PC-3 (cell line): ENCODE measurements around the gene LAMA5. TPM values are rescaled to one million over a fixed set of nuclear protein-coding genes. Genes with fewer than 3 reads are reported as not detected.

Experiments used
- ATAC-seq: fragments of 200-7000 bp; cut with Tn5 transposase; 2 replicates; pipeline ENCODE4 v1.9.1; 2020; ENCODE audit warnings: mild to moderate bottlenecking, moderate library complexity
- BruUV-seq: library from RNA; stranded (reverse); fragments of 400-500 nt; replicated peaks from 2 replicates; lab custom pipeline; 2021; lab: Mats Ljungman, UMichigan
- CTCF ChIA-PET: fragments of 300-600 bp; sonication (Branson Sonifier 250); formaldehyde crosslinking; loops from one replicate; lab custom pipeline; 2022; ENCODE audit warnings: antibody characterized with exemption; lab: Charles Lee
- POLR2A ChIA-PET: fragments of 300-600 bp; sonication (Branson Sonifier 250); formaldehyde crosslinking; loops from one replicate; lab custom pipeline; 2022; ENCODE audit warnings: antibody characterized with exemption; ENCODE audit not compliant: unreplicated experiment; lab: Charles Lee
- DNase-seq: peaks from one replicate; pipeline ENCODE4 v3.0.0-alpha.2; 2015
- H2AFZ ChIP-seq: fragments of 300-600 bp; sonication (generic); 2 replicates; pipeline ENCODE4 v1.6.0; 2016; ENCODE audit warnings: antibody characterized with exemption, low read length
- H3F3A ChIP-seq: fragments of 300-600 bp; sonication (generic); one replicate; pipeline ENCODE4 v1.6.0; 2017; ENCODE audit warnings: antibody characterized with exemption, low read length, control low read depth, mild to moderate bottlenecking; ENCODE audit not compliant: unreplicated experiment
- H3K27ac ChIP-seq: fragments of 300-600 bp; sonication (generic); 2 replicates; pipeline ENCODE4 v1.5.1; 2016; ENCODE audit warnings: mild to moderate bottlenecking, low read length
- H3K27me3 ChIP-seq: fragments of 300-600 bp; sonication (generic); 2 replicates; pipeline ENCODE4 v1.6.1; 2016; ENCODE audit warnings: low read length, mixed read lengths
- H3K36me3 ChIP-seq: fragments of 300-600 bp; sonication (generic); 2 replicates; pipeline ENCODE4 v1.6.1; 2016; ENCODE audit warnings: low read depth, mixed run types, low read length, mixed read lengths
- H3K4me1 ChIP-seq: fragments of 300-600 bp; sonication (generic); 2 replicates; pipeline ENCODE4 v1.5.1; 2016; ENCODE audit warnings: low read length; ENCODE audit not compliant: insufficient read depth
- H3K4me2 ChIP-seq: fragments of 300-600 bp; sonication (generic); 2 replicates; pipeline ENCODE4 v1.6.0; 2016; ENCODE audit warnings: low read length
- H3K4me3 ChIP-seq: fragments of 300-600 bp; sonication (generic); 2 replicates; pipeline ENCODE4 v1.5.1; 2016; ENCODE audit warnings: mild to moderate bottlenecking, low read length, mixed read lengths
- H3K79me2 ChIP-seq: fragments of 300-600 bp; sonication (generic); 2 replicates; pipeline ENCODE4 v1.6.1; 2017; ENCODE audit warnings: low read length, mixed read lengths
- H3K9ac ChIP-seq: fragments of 300-600 bp; sonication (generic); 2 replicates; pipeline ENCODE4 v1.6.0; 2016; ENCODE audit warnings: mild to moderate bottlenecking, low read length
- H3K9me2 ChIP-seq: fragments of 300-600 bp; sonication (generic); replicated peaks from 2 replicates; pipeline ENCODE4 v1.6.1; 2016; ENCODE audit warnings: mixed run types, low read length, mixed read lengths
- H3K9me3 ChIP-seq: fragments of 300-600 bp; sonication (generic); 2 replicates; pipeline ENCODE4 v1.6.1; 2016; ENCODE audit warnings: low read length, mixed read lengths
- H4K20me1 ChIP-seq: fragments of 300-600 bp; sonication (generic); 2 replicates; pipeline ENCODE4 v1.6.1; 2016; ENCODE audit warnings: low read length, mixed read lengths
- CTCF ChIP-seq: fragments of 300-600 bp; sonication (generic); conservative IDR thresholded peaks from 2 replicates; pipeline ENCODE4 v1.5.1; 2017; ENCODE audit warnings: antibody characterized with exemption, low read depth, mild to moderate bottlenecking, low read length
- EZH2 ChIP-seq: fragments of 300-600 bp; sonication (generic); IDR thresholded peaks from one replicate; pipeline ENCODE4 v1.6.1; 2017; ENCODE audit warnings: antibody characterized with exemption, mild to moderate bottlenecking, low read length; ENCODE audit not compliant: unreplicated experiment
- EZH2phosphoT487 ChIP-seq: fragments of 300-600 bp; sonication (generic); IDR thresholded peaks from 2 replicates; pipeline ENCODE4 v1.6.1; 2018; ENCODE audit warnings: mild to moderate bottlenecking, antibody characterized with exemption, low read length, borderline replicate concordance
- intact Hi-C: fragments of 100-400 bp; cut with micrococcal nuclease; formaldehyde crosslinking; loops from 2 replicates; pipeline ENCODE4 v1.9.0; 2023
- total RNA-seq: library from RNA; depleted of rRNA; stranded (reverse); fragments of >200 nt; gene quantifications from 2 replicates; pipeline ENCODE4 v1.2.3, GENCODE V29; 2014

LAMA5 gene
- total RNA-seq, 1 experiment from 2014 or later = 196 TPM

- no peak for ATAC-seq
- Histone ChIP-seq H3K4me2 (no peak overlapping the region), H3K27ac (no peak overlapping the region), H3K4me1 (no peaks in the 10 kb centered on the region), H2AFZ (no peak overlapping the region), H3K36me3 (peaks cover 73% of the 10 kb centered on the region), H3F3A (peaks cover 5% of the 10 kb centered on the region), H3K79me2 (no peaks in the 10 kb centered on the region), H3K9ac (no peak overlapping the region), H3K9me2 (no peaks in the 10 kb centered on the region), H3K9me3 (no peaks in the 10 kb centered on the region), H3K27me3 (no peaks in the 10 kb centered on the region), H4K20me1 (peaks cover 13% of the 10 kb centered on the region; the same call in 1 of the 2 replicates), H3K4me3 (no peak overlapping the region)
- no TSS peak for BruUV-seq
- intact Hi-C loops = no loop called here
- ChIA-PET POLR2A (no interaction called here), CTCF (no interaction called here)
- TF ChIP-seq CTCF = no peak
- TF ChIP-seq EZH2phosphoT487 = no peak
- no peak for TF ChIP-seq EZH2
- DNase-seq = no peak
These were observed 51.3 kb downstream of the LAMA5 start for GRCh38 chr20:62315773-62316172.

GRCh38 chr20:62314711-62315302 is 52.3 kb downstream of the LAMA5 start:
- Histone ChIP-seq H3K9ac (no peak overlapping the region), H3K4me3 (no peak overlapping the region), H3K27ac (no peak overlapping the region), H2AFZ (no peak overlapping the region), H3K9me3 (no peaks in the 10 kb centered on the region), H3K9me2 (no peaks in the 10 kb centered on the region), H4K20me1 (peaks cover 8% of the 10 kb centered on the region; the same call in 1 of the 2 replicates), H3K4me2 (no peak overlapping the region), H3K4me1 (no peaks in the 10 kb centered on the region), H3K27me3 (no peaks in the 10 kb centered on the region), H3F3A (no peaks in the 10 kb centered on the region), H3K79me2 (no peaks in the 10 kb centered on the region), H3K36me3 (peaks cover 67% of the 10 kb centered on the region)
- TF ChIP-seq CTCF (no peak), EZH2 (no peak), EZH2phosphoT487 (no peak)
- CTCF ChIA-PET = no interaction called here
- ATAC-seq (no peak), DNase-seq (no peak)
- POLR2A ChIA-PET = no interaction called here
- intact Hi-C loops = no loop called here
- BruUV-seq = no TSS peak

- no TSS peak for BruUV-seq
- Histone ChIP-seq H3K4me2 (no peak overlapping the region), H3K79me2 (no peaks in the 10 kb centered on the region), H4K20me1 (peaks cover 4% of the 10 kb centered on the region; the same call in 1 of the 2 replicates), H3F3A (no peaks in the 10 kb centered on the region), H3K36me3 (peaks cover 62% of the 10 kb centered on the region), H3K27ac (no peak overlapping the region), H3K27me3 (no peaks in the 10 kb centered on the region), H3K9me2 (no peaks in the 10 kb centered on the region), H3K4me1 (no peaks in the 10 kb centered on the region), H3K9me3 (no peaks in the 10 kb centered on the region), H3K4me3 (no peak overlapping the region), H3K9ac (no peak overlapping the region), H2AFZ (no peak overlapping the region)
- ChIA-PET POLR2A (no interaction called here), CTCF (no interaction called here)
- ATAC-seq (no peak), DNase-seq (no peak)
- intact Hi-C loops = no loop called here
- TF ChIP-seq CTCF = no peak
- TF ChIP-seq EZH2 = no peak
- no peak for TF ChIP-seq EZH2phosphoT487
These were observed 52.8 kb downstream of the LAMA5 start for GRCh38 chr20:62314339-62314638.
